Testis (tissue), 2 donors: ENCODE measurements around the gene PRKCA.

Source experiments
- CTCF ChIP-seq, 3 experiments: fragments of 450-650 bp in 2 of 3; fragments of 200-600 bp in 1 of 3; sonication (generic) in 1 of 3; IDR thresholded peaks; one replicate each; pipeline ENCODE4 v1.5.1; 2016 to 2019; ENCODE audit warnings: antibody characterized with exemption in 3 of 3, mild to moderate bottlenecking in 2 of 3, moderate library complexity in 1 of 3
- POLR2A ChIP-seq: fragments of 450-650 bp; IDR thresholded peaks from one replicate; pipeline ENCODE4 v1.6.1; 2017; ENCODE audit warnings: antibody characterized with exemption, mild to moderate bottlenecking, moderate library complexity

GRCh38 chr17:66791347-66791746 lies 488.9 kb downstream of the PRKCA start:
- TF ChIP-seq CTCF (IDR thresholded peaks at IDR 0.05) = no peak
- TF ChIP-seq POLR2A = no peak
